ENCODE measurements around the gene SLC22A3.
"Not testable (repeated sequence)": the region's sequence is repeated elsewhere in the genome, so short reads cannot be mapped to it uniquely, and the experiment has no call there.

SLC22A3 gene

GRCh38 chr6:160348223-160349019, at the start of gene SLC22A3:
TSS of gene SLC22A3 (plus strand) at chr6:160348378. CDS start at chr6:160348420, 42 bp downstream.
- no peak for DNase-seq (ENCODE audit: low spot score)

GRCh38 chr6:160299559-160299958, 48.6 kb upstream of the SLC22A3 start:
- no peak for DNase-seq (ENCODE audit: low spot score)

- no peak for DNase-seq (ENCODE audit: low spot score)
Observed at GRCh38 chr6:160300076-160300695, 48.0 kb upstream of the SLC22A3 start.

GRCh38 chr6:160301339-160301738, 46.8 kb upstream of the SLC22A3 start:
- DNase-seq (ENCODE audit: low spot score), result no peak

- DNase-seq (ENCODE audit: low spot score), result not testable (repeated sequence)
Observed at GRCh38 chr6:160302431-160303082, 45.6 kb upstream of the SLC22A3 start.

GRCh38 chr6:160303806-160304205, 44.4 kb upstream of the SLC22A3 start:
- DNase-seq (ENCODE audit: low spot score), result no peak

GRCh38 chr6:160305926-160306713, 42.1 kb upstream of the SLC22A3 start:
- DNase-seq (ENCODE audit: low spot score), result no peak

GRCh38 chr6:160309718-160310117, 38.5 kb upstream of the SLC22A3 start:
- no peak for DNase-seq (ENCODE audit: low spot score)

- no peak for DNase-seq (ENCODE audit: low spot score)
Observed at GRCh38 chr6:160312900-160313299, 35.3 kb upstream of the SLC22A3 start.

GRCh38 chr6:160315310-160315709, 32.9 kb upstream of the SLC22A3 start:
- no peak for DNase-seq (ENCODE audit: low spot score)

- DNase-seq (ENCODE audit: low spot score), result no peak
Observed at GRCh38 chr6:160316261-160316660, 31.9 kb upstream of the SLC22A3 start.

- no peak for DNase-seq (ENCODE audit: low spot score)
Observed at GRCh38 chr6:160319246-160319645, 28.9 kb upstream of the SLC22A3 start.

GRCh38 chr6:160321729-160322505, 26.3 kb upstream of the SLC22A3 start:
- DNase-seq (ENCODE audit: low spot score), result no peak

- DNase-seq (ENCODE audit: low spot score), result no peak
Observed at GRCh38 chr6:160327981-160328380, 20.2 kb upstream of the SLC22A3 start.

- DNase-seq (ENCODE audit: low spot score), result no peak
Observed at GRCh38 chr6:160328447-160328846, 19.7 kb upstream of the SLC22A3 start.

- no peak for DNase-seq (ENCODE audit: low spot score)
Observed at GRCh38 chr6:160329188-160329587, 19.0 kb upstream of the SLC22A3 start.

GRCh38 chr6:160330619-160331018, 17.6 kb upstream of the SLC22A3 start:
- DNase-seq (ENCODE audit: low spot score), result no peak

- DNase-seq (ENCODE audit: low spot score), result no peak
Observed at GRCh38 chr6:160331204-160331603, 17.0 kb upstream of the SLC22A3 start.

- no peak for DNase-seq (ENCODE audit: low spot score)
Observed at GRCh38 chr6:160331753-160332152, 16.4 kb upstream of the SLC22A3 start.

GRCh38 chr6:160333101-160333500, 15.1 kb upstream of the SLC22A3 start:
- DNase-seq (ENCODE audit: low spot score), result no peak

GRCh38 chr6:160333841-160334240, 14.3 kb upstream of the SLC22A3 start:
- no peak for DNase-seq (ENCODE audit: low spot score)

Data from kidney capillary endothelial cell (primary cell).